NCI-H1436 (cell line): ENCODE results near the gene NF1.
"Not testable (repeated sequence)": the region's sequence is repeated elsewhere in the genome, so short reads cannot be mapped to it uniquely, and the experiment has no call there.

Experiments
- DNase-seq: peaks from one replicate; lab custom pipeline; 2025; lab: John Stamatoyannopoulos, UW

Gene NF1

GRCh38 chr17:31078290-31078689 lies 16.5 kb upstream of the NF1 start:
- DNase-seq = no peak

- no peak for DNase-seq
Measured at GRCh38 chr17:31079731-31080130, 15.0 kb upstream of the NF1 start.

GRCh38 chr17:31085563-31085962 lies 9.2 kb upstream of the NF1 start:
- DNase-seq = no peak

- DNase-seq = no peak
Measured at GRCh38 chr17:31089471-31089870, 5.3 kb upstream of the NF1 start.

- DNase-seq = not testable (repeated sequence)
Measured at GRCh38 chr17:31090650-31091049, 4.1 kb upstream of the NF1 start.

- DNase-seq = no peak
Measured at GRCh38 chr17:31092475-31093064, 2.2 kb upstream of the NF1 start.

GRCh38 chr17:31093866-31094599 lies 744 bp upstream of the NF1 start:
- no peak for DNase-seq

- DNase-seq = peak; percentile 52
Measured at GRCh38 chr17:31095236-31096105, 694 bp downstream of the NF1 start.

- DNase-seq = no peak
Measured at GRCh38 chr17:31096106-31096436, 1.3 kb downstream of the NF1 start.

- DNase-seq = no peak
Measured at GRCh38 chr17:31099016-31099415, 4.2 kb downstream of the NF1 start.

GRCh38 chr17:31100840-31101459 lies 6.2 kb downstream of the NF1 start:
- no peak for DNase-seq

- DNase-seq = no peak
Measured at GRCh38 chr17:31101943-31102342, 7.2 kb downstream of the NF1 start.

GRCh38 chr17:31105991-31106390 lies 11.2 kb downstream of the NF1 start:
- no peak for DNase-seq

GRCh38 chr17:31111183-31111582 lies 16.4 kb downstream of the NF1 start:
- no peak for DNase-seq

- DNase-seq = no peak
Measured at GRCh38 chr17:31112001-31112661, 17.4 kb downstream of the NF1 start.

GRCh38 chr17:31113368-31113767 lies 18.6 kb downstream of the NF1 start:
- DNase-seq = not testable (repeated sequence)

GRCh38 chr17:31113939-31114338 lies 19.2 kb downstream of the NF1 start:
- DNase-seq = no peak

- no peak for DNase-seq
Measured at GRCh38 chr17:31114956-31115555, 20.3 kb downstream of the NF1 start.

GRCh38 chr17:31116167-31116566 lies 21.4 kb downstream of the NF1 start:
- no peak for DNase-seq

- DNase-seq = no peak
Measured at GRCh38 chr17:31122746-31123145, 28.0 kb downstream of the NF1 start.

GRCh38 chr17:31126318-31126717 lies 31.5 kb downstream of the NF1 start:
- DNase-seq = no peak

- DNase-seq = no peak
Measured at GRCh38 chr17:31128241-31128640, 33.5 kb downstream of the NF1 start.
